Measurements from ENCODE around the gene RAP2A.

DNA sequence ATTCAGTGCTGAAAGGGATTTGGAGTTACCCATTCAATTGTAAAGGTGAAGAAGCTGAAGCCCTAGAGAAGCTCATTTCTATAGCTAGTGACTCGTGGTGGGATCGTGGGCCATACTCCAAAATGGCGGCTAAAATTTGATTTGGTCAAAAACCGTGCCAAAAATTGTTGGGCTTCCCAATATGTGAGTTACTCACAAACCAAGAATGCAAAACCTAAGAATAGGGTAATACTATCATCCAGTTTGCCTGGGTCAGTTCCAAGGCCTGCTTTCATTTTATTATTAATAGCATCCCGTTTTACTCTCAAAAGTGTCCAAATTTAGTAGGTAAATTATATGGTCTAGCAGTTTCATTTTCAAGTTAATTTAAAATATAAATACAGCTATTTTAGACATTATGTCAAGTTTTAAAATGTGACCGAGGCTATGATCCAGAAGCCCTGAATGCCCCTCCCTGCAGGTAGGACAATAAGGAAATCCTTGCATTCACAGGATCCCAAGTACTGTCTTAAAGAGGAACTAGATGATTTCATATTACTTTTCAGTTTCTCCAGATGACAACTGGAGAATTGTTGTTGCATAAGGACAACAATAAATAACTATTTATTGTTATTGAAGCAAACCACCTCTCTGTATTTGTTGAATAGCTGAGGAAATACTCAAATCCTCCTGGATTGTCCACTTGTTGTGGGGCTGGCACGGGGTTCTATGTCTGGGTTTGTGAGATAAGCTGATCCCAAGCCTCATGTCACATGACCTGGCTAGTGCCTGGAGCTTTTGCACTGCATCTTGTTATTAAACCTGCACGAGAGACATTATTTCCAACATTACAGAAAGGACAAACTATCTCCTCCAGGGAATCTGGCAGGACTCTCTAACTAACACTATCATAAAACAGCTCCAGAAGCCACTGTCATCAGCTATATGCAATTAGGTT is 11.6 kb upstream of the RAP2A start:
- TF ChIP-seq, protein P1, sequence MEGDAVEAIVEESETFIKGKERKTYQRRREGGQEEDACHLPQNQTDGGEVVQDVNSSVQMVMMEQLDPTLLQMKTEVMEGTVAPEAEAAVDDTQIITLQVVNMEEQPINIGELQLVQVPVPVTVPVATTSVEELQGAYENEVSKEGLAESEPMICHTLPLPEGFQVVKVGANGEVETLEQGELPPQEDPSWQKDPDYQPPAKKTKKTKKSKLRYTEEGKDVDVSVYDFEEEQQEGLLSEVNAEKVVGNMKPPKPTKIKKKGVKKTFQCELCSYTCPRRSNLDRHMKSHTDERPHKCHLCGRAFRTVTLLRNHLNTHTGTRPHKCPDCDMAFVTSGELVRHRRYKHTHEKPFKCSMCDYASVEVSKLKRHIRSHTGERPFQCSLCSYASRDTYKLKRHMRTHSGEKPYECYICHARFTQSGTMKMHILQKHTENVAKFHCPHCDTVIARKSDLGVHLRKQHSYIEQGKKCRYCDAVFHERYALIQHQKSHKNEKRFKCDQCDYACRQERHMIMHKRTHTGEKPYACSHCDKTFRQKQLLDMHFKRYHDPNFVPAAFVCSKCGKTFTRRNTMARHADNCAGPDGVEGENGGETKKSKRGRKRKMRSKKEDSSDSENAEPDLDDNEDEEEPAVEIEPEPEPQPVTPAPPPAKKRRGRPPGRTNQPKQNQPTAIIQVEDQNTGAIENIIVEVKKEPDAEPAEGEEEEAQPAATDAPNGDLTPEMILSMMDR (IDR thresholded peaks at IDR 0.05): no peak
- TF ChIP-seq POLR2A (IDR thresholded peaks at IDR 0.05): no peak
